GM12801 (cell line): ENCODE measurements around the gene ADAMTS8.

Experiments
- CTCF ChIP-seq: IDR thresholded peaks from one replicate; pipeline ENCODE4 v1.5.1; 2011; ENCODE audit warnings: control low read depth; ENCODE audit not compliant: insufficient read length; ENCODE audit errors: extremely low read depth

Gene ADAMTS8

GRCh38 chr11:130469181-130469580, 40.8 kb upstream of the ADAMTS8 start:
- no peak for TF ChIP-seq CTCF

GRCh38 chr11:130467116-130467900, 38.9 kb upstream of the ADAMTS8 start:
- no peak for TF ChIP-seq CTCF

- no peak for TF ChIP-seq CTCF
These were observed 36.9 kb upstream of the ADAMTS8 start for GRCh38 chr11:130465263-130465662.

DNA sequence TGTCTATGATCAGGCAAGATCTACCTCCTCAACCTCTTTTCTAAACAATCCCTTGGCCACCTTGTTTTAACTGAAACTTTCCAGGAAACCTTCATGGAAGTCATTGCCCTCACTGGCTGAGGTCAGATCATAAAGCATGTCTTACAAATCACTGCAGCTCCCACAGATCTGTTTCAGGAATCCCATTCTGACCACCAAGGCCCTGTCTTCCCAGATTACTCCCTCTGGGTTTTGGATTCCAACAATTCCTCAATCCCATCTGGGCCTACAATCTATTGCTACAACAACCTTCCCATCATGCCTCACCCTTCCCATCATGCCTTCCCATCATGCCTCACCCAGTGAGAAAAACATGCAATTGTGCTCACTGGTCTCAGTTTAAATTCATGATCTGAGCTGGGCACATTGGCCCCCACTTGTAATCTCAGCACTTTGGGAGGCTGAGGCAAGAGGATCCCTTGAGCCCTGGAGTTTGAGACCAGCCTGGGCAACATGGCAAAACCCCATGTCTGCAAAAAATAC, 35.9 kb upstream of the ADAMTS8 start:
- TF ChIP-seq CTCF, result no peak

DNA sequence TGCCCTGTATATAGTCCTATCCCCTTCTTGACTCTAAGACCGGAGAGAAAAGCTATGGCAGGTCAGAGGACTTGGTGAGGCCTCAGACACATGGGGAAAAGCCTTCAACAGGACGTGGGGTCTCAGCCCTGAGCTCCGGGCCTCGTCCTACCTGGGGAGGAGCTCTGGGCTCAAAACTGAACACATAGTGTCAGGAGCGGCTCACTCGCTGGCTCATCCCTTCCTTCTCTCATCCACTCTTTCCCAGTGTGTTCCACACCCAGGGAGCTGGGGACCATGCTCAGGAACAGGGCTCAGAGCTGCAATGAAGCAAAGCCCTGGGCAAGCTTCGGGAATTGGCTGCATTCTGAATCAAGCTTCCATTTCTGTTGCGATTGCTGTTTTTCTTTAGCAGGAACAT, 34.5 kb upstream of the ADAMTS8 start:
- TF ChIP-seq CTCF, result no peak

DNA sequence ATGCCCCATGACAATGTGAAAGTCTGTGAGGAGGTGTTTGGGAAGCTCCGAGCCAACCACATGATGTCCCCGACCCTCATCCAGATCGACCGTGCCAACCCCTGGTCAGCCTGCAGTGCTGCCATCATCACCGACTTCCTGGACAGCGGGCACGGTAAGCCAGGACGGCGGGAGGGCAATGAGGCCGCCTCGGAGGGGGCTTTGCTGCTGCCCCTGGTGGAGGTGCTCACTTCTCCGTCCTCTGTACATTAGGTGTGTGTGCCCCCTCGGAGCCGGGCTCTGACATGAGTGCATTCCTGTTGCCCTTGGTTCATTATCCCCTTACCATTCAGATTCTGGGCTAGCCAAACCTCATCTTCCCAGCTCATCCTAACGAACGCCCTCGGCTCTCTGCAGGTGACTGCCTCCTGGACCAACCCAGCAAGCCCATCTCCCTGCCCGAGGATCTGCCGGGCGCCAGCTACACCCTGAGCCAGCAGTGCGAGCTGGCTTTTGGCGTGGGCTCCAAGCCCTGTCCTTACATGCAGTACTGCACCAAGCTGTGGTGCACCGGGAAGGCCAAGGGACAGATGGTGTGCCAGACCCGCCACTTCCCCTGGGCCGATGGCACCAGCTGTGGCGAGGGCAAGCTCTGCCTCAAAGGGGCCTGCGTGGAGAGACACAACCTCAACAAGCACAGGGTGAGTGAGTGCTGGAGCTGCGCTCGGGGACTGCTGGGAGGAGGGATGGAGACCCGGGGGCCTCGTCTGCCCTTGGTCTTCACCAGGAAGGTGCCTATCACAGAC, 33.9 kb upstream of the ADAMTS8 start:
- TF ChIP-seq CTCF, result no peak

DNA sequence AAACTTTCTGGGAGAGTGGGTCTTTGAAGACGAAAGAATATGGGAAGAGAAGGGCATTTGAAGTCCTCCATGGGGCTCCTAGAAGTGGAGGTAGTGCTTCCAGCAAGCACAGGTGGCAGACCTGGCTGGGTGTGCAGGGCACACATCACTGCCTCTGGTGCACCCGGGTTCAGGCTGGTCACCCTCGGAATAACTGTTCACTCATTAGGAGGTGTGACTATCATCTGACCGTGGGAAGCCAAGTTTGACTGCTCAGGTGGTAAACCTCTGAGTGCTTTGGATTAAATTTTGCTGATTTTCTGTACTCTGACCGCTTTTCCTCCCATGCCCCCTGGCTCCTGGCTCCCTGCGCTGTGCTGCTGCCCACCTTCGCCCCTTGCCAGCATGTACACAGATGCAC, 31.1 kb upstream of the ADAMTS8 start:
- no peak for TF ChIP-seq CTCF
